GM21381 (cell line): ENCODE data around the gene TNFRSF12A.

Experiments used
- ATAC-seq: cut with Tn5 transposase; IDR thresholded peaks from one replicate; pipeline ENCODE4 v1.9.1; 2021; ENCODE audit warnings: mild to moderate bottlenecking, moderate library complexity; ENCODE audit not compliant: unreplicated experiment

The TNFRSF12A gene

GRCh38 chr16:3010510-3010909 is 9.7 kb upstream of the TNFRSF12A start:
- ATAC-seq: no peak

GRCh38 chr16:3012246-3012645 is 7.9 kb upstream of the TNFRSF12A start:
- ATAC-seq: no peak

GRCh38 chr16:3012828-3013420 is 7.2 kb upstream of the TNFRSF12A start, which contains the start of gene CLDN9:
Gene CLDN9, plus strand, starts transcription at chr16:3012923. Its CDS starts 440 bp downstream, at chr16:3013363.
- ATAC-seq: no peak

- no peak for ATAC-seq
Measured at GRCh38 chr16:3013491-3013951, 6.6 kb upstream of the TNFRSF12A start.

GRCh38 chr16:3013998-3014690 is 6.0 kb upstream of the TNFRSF12A start:
- no peak for ATAC-seq

- ATAC-seq: no peak
Measured at GRCh38 chr16:3014971-3015370, 5.2 kb upstream of the TNFRSF12A start.

GRCh38 chr16:3015865-3016521 is 4.2 kb upstream of the TNFRSF12A start:
- ATAC-seq: no peak

- no peak for ATAC-seq
Measured at GRCh38 chr16:3017344-3017743, 2.8 kb upstream of the TNFRSF12A start.

GRCh38 chr16:3017794-3018506 is 2.2 kb upstream of the TNFRSF12A start, which contains the start of gene CLDN6:
Gene CLDN6, minus strand, starts transcription at chr16:3018183. Its CDS starts 2,162 bp downstream, at chr16:3016021.
- no peak for ATAC-seq

GRCh38 chr16:3019594-3020246 is 448 bp upstream of the TNFRSF12A start:
- no peak for ATAC-seq

GRCh38 chr16:3020604-3021448 is 658 bp downstream of the TNFRSF12A start:
- ATAC-seq: no peak

GRCh38 chr16:3021449-3022207 is 1.5 kb downstream of the TNFRSF12A start:
- no peak for ATAC-seq

- no peak for ATAC-seq
Measured at GRCh38 chr16:3022208-3022683, 2.1 kb downstream of the TNFRSF12A start.

GRCh38 chr16:3022684-3023414 is 2.7 kb downstream of the TNFRSF12A start:
- no peak for ATAC-seq

- ATAC-seq: no peak
Measured at GRCh38 chr16:3023415-3023668, 3.2 kb downstream of the TNFRSF12A start.

- peak; percentile 72 for ATAC-seq
Measured at GRCh38 chr16:3023669-3024478, 3.7 kb downstream of the TNFRSF12A start, which contains the start of the genes HCFC1R1 and THOC6. Gene HCFC1R1, minus strand, starts transcription at chr16:3023942. Its CDS starts 1 bp downstream, at chr16:3023941. Gene THOC6, plus strand, starts transcription at chr16:3024035. Its CDS starts 292 bp downstream, at chr16:3024327.
